CD4-positive, alpha-beta T cell (primary cell): ENCODE data around the gene CD99L2. TPM values are rescaled to one million over a fixed set of nuclear protein-coding genes. Genes with fewer than 3 reads are reported as not detected.

ENCODE experiments used
- ATAC-seq: fragments of 200-7000 bp; cut with Tn5 transposase; one replicate; pipeline ENCODE4 v1.10.0; 2022; ENCODE audit warnings: mild to moderate bottlenecking; ENCODE audit not compliant: poor library complexity
- CTCF ChIA-PET: fragments of 350-600 bp; sonication (Branson Sonifier 250); formaldehyde crosslinking; loops from one replicate; lab custom pipeline; 2021; ENCODE audit warnings: antibody characterized with exemption, inconsistent platforms; lab: Charles Lee
- POLR2A ChIA-PET: fragments of 350-600 bp; sonication (Branson Sonifier 250); formaldehyde crosslinking; loops from one replicate; lab custom pipeline; 2021; ENCODE audit warnings: antibody characterized with exemption, inconsistent platforms; lab: Charles Lee
- DNase-seq, 14 experiments: peaks; one replicate each; pipeline ENCODE4 v3.0.0-alpha.2; 2013 to 2020; ENCODE audit warnings: mixed read lengths in 2 of 14
- H3K27ac ChIP-seq, 2 donors: one replicate each; pipeline versions ENCODE4 v1.5.1 to v1.7.0; 2013; ENCODE audit warnings: low read length in 2 of 2, low read depth in 1 of 2, mild to moderate bottlenecking in 1 of 2
- H3K27me3 ChIP-seq, 2 experiments: 1 replicate in 1 of 2; 2 replicates in 1 of 2; pipeline versions ENCODE4 v1.6.1 to v1.7.0; 2013; ENCODE audit warnings: low read length in 2 of 2, control low read depth in 1 of 2, mild to moderate bottlenecking in 1 of 2, moderate library complexity in 1 of 2; ENCODE audit not compliant: insufficient read depth in 2 of 2, control insufficient read depth in 1 of 2
- H3K36me3 ChIP-seq: one replicate; pipeline ENCODE4 v1.6.1; 2013; ENCODE audit warnings: low read length, control low read depth; ENCODE audit not compliant: insufficient read depth
- H3K4me1 ChIP-seq: one replicate; pipeline ENCODE4 v1.6.1; 2013; ENCODE audit warnings: low read length, control low read depth; ENCODE audit not compliant: insufficient read depth
- H3K4me3 ChIP-seq: one replicate; pipeline ENCODE4 v1.5.1; 2013; ENCODE audit warnings: mild to moderate bottlenecking, low read length, moderate library complexity
- H3K9me3 ChIP-seq, 2 experiments: 1 replicate in 1 of 2; 2 replicates in 1 of 2; pipeline versions ENCODE4 v1.6.1 to v1.7.0; 2013; ENCODE audit warnings: low read length in 2 of 2, mild to moderate bottlenecking in 2 of 2, control low read depth in 1 of 2, moderate library complexity in 1 of 2; ENCODE audit not compliant: control insufficient read depth in 1 of 2, insufficient read depth in 1 of 2
- H3K27ac Mint-ChIP-seq: one replicate; pipeline ENCODE4 v1.8.0; 2020; ENCODE audit warnings: mixed read lengths
- H3K27me3 Mint-ChIP-seq: one replicate; pipeline ENCODE4 v1.8.0; 2021; ENCODE audit warnings: mixed read lengths
- H3K36me3 Mint-ChIP-seq: one replicate; pipeline ENCODE4 v1.8.0; 2021; ENCODE audit warnings: low read depth, mixed read lengths
- H3K4me1 Mint-ChIP-seq: one replicate; pipeline ENCODE4 v1.8.0; 2021; ENCODE audit warnings: low read depth, mixed read lengths
- H3K4me3 Mint-ChIP-seq: one replicate; pipeline ENCODE4 v1.8.0; 2020; ENCODE audit warnings: mild to moderate bottlenecking, mixed read lengths
- H3K9me3 Mint-ChIP-seq: one replicate; pipeline ENCODE4 v1.8.0; 2020; ENCODE audit warnings: mixed read lengths
- intact Hi-C, 2 experiments: fragments of 100-400 bp; cut with DNase I in 1 of 2; cut with micrococcal nuclease in 1 of 2; formaldehyde crosslinking; loops; one replicate each; pipeline versions ENCODE4 v1.15.1 to v1.9.0; 2023 to 2025; cut with DNase I, micrococcal nuclease
- total RNA-seq, 174 experiments: library from RNA in 2 of 174; stranded (reverse) in 2 of 174; gene quantifications; one replicate each; pipeline ENCODE4 v1.2.3 and lab custom pipeline; 2021 to 2026
- TF ChIP-seq, protein P1 (sequence below): fragments of 200-600 bp; IDR thresholded peaks from one replicate; pipeline ENCODE4 v1.8.0; 2022; ENCODE audit warnings: antibody characterized with exemption, mild to moderate bottlenecking

Gene CD99L2
- total RNA-seq, 2 experiments from 2014 or later = 5.3 to 6.5 TPM

DNA sequence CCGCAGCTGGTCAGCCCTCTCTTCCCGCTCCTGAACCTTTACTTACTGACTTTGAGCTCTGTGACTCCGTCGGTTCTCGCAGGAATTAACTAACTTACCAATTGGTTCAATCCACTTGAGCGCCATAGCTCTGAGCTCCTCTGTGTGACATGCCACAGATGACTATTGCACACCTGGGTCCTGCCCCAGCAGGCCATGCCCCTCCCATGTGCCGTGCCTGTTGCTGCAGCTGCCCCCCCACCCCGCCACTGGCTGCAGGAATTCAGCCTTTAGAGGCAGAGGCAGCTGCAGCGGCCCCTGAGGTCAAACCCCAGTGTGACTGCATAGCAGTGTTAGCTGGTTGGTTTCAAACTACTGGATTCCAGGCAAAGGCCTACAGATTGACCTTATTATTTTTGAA lies 134.7 kb downstream of the CD99L2 start:
- Mint-ChIP-seq H3K9me3 (no peaks in the 10 kb centered on the region), H3K27me3 (no peaks in the 10 kb centered on the region), H3K4me1 (no peaks in the 10 kb centered on the region), H3K4me3 (no peak overlapping the region), H3K36me3 (peaks cover 16% of the 10 kb centered on the region), H3K27ac (no peak overlapping the region)
- H3K27me3 ChIP-seq = no peaks in the 10 kb centered on the region
- peaks cover 4% of the 10 kb centered on the region for H3K4me1 ChIP-seq
- no peak overlapping the region for H3K4me3 ChIP-seq
- TF ChIP-seq, protein P1, sequence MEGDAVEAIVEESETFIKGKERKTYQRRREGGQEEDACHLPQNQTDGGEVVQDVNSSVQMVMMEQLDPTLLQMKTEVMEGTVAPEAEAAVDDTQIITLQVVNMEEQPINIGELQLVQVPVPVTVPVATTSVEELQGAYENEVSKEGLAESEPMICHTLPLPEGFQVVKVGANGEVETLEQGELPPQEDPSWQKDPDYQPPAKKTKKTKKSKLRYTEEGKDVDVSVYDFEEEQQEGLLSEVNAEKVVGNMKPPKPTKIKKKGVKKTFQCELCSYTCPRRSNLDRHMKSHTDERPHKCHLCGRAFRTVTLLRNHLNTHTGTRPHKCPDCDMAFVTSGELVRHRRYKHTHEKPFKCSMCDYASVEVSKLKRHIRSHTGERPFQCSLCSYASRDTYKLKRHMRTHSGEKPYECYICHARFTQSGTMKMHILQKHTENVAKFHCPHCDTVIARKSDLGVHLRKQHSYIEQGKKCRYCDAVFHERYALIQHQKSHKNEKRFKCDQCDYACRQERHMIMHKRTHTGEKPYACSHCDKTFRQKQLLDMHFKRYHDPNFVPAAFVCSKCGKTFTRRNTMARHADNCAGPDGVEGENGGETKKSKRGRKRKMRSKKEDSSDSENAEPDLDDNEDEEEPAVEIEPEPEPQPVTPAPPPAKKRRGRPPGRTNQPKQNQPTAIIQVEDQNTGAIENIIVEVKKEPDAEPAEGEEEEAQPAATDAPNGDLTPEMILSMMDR = no peak
- H3K36me3 ChIP-seq = peaks cover 14% of the 10 kb centered on the region
- ChIA-PET CTCF (interaction anchor here (1.1 kb wide), 1 partner anchor 52 kb away, joined by 3 read pairs; no protein-coding TSS in a partner anchor), POLR2A (interaction anchor here (1.3 kb wide), 1 partner anchor 9 kb away, joined by 3 read pairs; no protein-coding TSS in a partner anchor)
- DNase-seq (no peak), ATAC-seq (no peak)
- no peak overlapping the region for H3K27ac ChIP-seq
- no peaks in the 10 kb centered on the region for H3K9me3 ChIP-seq
- intact Hi-C loops = no loop called here

DNA sequence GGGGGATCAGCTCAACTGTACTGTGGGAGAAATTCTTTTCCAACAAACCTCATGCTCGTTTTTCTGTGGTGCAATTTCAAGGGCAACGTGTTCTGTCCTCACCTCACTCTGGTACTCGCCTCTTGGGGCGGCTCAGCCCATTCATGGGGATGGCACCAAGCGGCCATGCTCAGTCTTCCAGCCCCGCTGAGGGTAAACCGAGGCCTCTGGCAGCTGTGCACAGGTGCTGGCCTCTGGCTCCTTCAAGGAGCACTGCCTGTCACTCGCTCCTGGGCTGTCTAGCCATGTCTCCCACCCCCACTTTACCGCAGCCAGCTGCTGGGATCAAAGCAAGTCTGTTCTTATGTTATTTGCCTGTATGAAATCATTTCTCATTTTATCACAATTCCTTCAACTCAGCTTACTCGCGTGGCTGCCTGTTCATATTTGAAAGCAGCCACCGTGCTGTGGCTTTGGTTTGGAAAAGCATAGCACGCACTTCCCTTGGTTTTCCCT lies 135.1 kb downstream of the CD99L2 start:
- Histone ChIP-seq H3K4me3 (no peak overlapping the region), H3K4me1 (peaks cover 4% of the 10 kb centered on the region), H3K27me3 (no peaks in the 10 kb centered on the region), H3K27ac (no peak overlapping the region), H3K36me3 (peaks cover 16% of the 10 kb centered on the region), H3K9me3 (no peaks in the 10 kb centered on the region)
- no peak for DNase-seq
- CTCF ChIA-PET = interaction anchor here (1.1 kb wide), 1 partner anchor 51 kb away, joined by 3 read pairs; no protein-coding TSS in a partner anchor
- H3K27me3 Mint-ChIP-seq = no peaks in the 10 kb centered on the region
- intact Hi-C loops = no loop called here
- TF ChIP-seq, protein P1 = no peak
- no peak for ATAC-seq
- no peaks in the 10 kb centered on the region for H3K9me3 Mint-ChIP-seq
- peaks cover 19% of the 10 kb centered on the region for H3K36me3 Mint-ChIP-seq
- no peak overlapping the region for H3K4me3 Mint-ChIP-seq
- no peaks in the 10 kb centered on the region for H3K4me1 Mint-ChIP-seq
- POLR2A ChIA-PET = interaction anchor here (1.3 kb wide), 1 partner anchor 9 kb away, joined by 3 read pairs; no protein-coding TSS in a partner anchor
- no peak overlapping the region for H3K27ac Mint-ChIP-seq

DNA sequence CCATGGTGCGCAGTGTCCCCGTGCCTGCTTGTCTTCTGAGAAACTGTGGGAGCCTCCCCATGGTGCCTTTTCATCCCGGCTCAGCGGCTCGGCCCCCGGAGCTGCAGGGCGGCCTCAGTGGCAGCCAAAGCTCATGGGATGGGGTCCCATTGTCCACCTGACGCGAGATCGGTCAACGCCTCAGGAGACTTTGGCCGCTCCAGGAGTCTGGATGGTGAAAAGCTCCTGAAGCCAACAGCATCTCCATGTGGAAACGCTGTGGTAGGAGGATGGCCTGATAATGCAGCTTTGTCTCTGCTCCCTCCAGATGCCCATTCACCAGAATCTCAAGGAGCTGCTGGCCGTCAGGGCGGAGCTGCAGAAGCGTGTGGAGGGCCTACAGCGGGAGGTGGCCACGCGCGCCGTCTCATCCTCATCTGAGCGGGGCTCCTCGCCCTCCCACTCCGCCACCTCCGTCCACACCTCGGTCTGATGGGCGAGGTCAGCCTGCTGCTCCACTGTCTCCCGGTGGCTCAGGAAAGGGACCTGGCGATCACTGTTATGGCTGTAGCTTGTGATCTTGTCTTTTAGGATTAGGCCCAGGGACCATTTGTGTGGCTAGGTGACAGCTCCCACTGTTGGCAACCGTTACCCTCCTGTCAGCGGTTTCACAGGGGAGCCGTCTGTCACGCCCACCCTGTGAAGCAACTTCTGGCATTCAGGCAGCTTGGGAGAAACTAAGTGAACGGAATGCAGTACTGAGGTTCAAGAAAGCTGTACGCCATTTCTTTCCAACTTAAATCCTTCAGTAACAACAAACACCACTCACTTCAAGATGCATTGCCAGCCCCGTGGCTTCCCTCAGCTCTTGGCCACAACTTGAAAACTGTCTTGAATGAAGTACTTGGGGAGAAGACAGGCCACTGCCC lies 136.0 kb downstream of the CD99L2 start:
- intact Hi-C loops = no loop called here
- DNase-seq (no peak), ATAC-seq (no peak)
- Mint-ChIP-seq H3K27ac (no peak overlapping the region), H3K27me3 (no peaks in the 10 kb centered on the region), H3K4me1 (no peaks in the 10 kb centered on the region), H3K36me3 (peaks cover 28% of the 10 kb centered on the region), H3K9me3 (no peaks in the 10 kb centered on the region), H3K4me3 (no peak overlapping the region)
- peaks cover 23% of the 10 kb centered on the region for H3K36me3 ChIP-seq
- H3K4me1 ChIP-seq = no peaks in the 10 kb centered on the region
- ChIA-PET CTCF (interaction anchor here (0.6 to 1.4 kb wide), 2 partner anchors 10 kb away, joined by 3 read pairs; no protein-coding TSS in a partner anchor), POLR2A (no interaction called here)
- no peaks in the 10 kb centered on the region for H3K9me3 ChIP-seq
- no peaks in the 10 kb centered on the region for H3K27me3 ChIP-seq
- no peak overlapping the region for H3K4me3 ChIP-seq
- no peak overlapping the region for H3K27ac ChIP-seq
- TF ChIP-seq, protein P1 = no peak
